K562 (cell line): ENCODE measurements around the gene HSF5. TPM values are rescaled to one million over a fixed set of nuclear protein-coding genes. Genes with fewer than 3 reads are reported as not detected.
"Not testable (repeated sequence)": the region's sequence is repeated elsewhere in the genome, so short reads cannot be mapped to it uniquely, and the experiment has no call there.

Experiments
- polyA plus RNA-seq, 8 experiments: library from polyadenylated mRNA; depleted of rRNA in 4 of 8; stranded (reverse) in 5 of 8; unstranded in 3 of 8; fragments of >200 nt; fragmentation: Nextera tagmentation in 2 of 8; fragmentation: Illumina TruSeq in 1 of 8; extraction: Ambion mirVana in 2 of 8; extraction: Trizol in 1 of 8; gene quantifications; 2 replicates each; pipeline versions ENCODE4 v1.2.1 to v1.2.3, GENCODE V29; 2011 to 2014; ENCODE audit warnings: inconsistent platforms in 1 of 8, missing spikeins in 1 of 8
- total RNA-seq, 7 experiments: library from RNA; depleted of rRNA in 6 of 7; stranded (reverse); fragments of >200 nt in 6 of 7; fragmentation: Illumina TruSeq in 2 of 7; extraction: Trizol in 2 of 7; gene quantifications; 2 replicates each; pipeline versions ENCODE4 v1.2.1 to v1.2.3, GENCODE V29; 2011 to 2021; ENCODE audit warnings: low replicate concordance in 1 of 7
- TF ChIP-seq, protein P1 (sequence below), 2 experiments: fragments of 450-650 bp in 1 of 2; sonication (generic) in 1 of 2; formaldehyde crosslinking in 1 of 2; IDR thresholded peaks; 2 replicates each; pipeline versions ENCODE4 v1.7.1 to v1.9.0; 2016 to 2022; ENCODE audit warnings: inconsistent platforms in 1 of 2, mild to moderate bottlenecking in 1 of 2, missing genetic modification reagents in 1 of 2

Gene HSF5
- total and polyA plus RNA-seq, 9 of the 15 experiments (the other 6 are each of a cell fraction or from before 2014, with no cell fraction given): 0.04 TPM; not detected in 8

DNA sequence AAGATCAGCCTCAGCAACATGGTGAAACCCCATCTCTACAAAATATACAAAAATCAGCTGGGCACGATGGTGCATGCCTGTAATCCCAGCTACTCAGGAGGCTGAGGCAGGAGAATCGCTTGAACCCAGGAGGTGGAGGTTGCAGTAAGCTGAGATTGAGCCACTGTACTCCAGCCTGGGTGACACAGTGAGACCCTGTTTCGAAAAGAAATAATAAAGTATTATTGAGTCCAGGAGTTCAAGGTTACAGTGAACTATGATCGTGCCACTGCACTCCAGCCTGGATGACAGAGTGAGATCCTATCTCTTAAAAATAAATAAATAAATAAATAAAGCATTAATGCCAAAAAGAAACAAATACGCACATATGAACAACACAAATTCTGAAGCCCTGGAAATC, 6.4 kb downstream of the HSF5 start (continued):
- TF ChIP-seq, protein P1, sequence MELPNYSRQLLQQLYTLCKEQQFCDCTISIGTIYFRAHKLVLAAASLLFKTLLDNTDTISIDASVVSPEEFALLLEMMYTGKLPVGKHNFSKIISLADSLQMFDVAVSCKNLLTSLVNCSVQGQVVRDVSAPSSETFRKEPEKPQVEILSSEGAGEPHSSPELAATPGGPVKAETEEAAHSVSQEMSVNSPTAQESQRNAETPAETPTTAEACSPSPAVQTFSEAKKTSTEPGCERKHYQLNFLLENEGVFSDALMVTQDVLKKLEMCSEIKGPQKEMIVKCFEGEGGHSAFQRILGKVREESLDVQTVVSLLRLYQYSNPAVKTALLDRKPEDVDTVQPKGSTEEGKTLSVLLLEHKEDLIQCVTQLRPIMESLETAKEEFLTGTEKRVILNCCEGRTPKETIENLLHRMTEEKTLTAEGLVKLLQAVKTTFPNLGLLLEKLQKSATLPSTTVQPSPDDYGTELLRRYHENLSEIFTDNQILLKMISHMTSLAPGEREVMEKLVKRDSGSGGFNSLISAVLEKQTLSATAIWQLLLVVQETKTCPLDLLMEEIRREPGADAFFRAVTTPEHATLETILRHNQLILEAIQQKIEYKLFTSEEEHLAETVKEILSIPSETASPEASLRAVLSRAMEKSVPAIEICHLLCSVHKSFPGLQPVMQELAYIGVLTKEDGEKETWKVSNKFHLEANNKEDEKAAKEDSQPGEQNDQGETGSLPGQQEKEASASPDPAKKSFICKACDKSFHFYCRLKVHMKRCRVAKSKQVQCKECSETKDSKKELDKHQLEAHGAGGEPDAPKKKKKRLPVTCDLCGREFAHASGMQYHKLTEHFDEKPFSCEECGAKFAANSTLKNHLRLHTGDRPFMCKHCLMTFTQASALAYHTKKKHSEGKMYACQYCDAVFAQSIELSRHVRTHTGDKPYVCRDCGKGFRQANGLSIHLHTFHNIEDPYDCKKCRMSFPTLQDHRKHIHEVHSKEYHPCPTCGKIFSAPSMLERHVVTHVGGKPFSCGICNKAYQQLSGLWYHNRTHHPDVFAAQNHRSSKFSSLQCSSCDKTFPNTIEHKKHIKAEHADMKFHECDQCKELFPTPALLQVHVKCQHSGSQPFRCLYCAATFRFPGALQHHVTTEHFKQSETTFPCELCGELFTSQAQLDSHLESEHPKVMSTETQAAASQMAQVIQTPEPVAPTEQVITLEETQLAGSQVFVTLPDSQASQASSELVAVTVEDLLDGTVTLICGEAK (IDR thresholded peaks at IDR 0.05): peak; percentile 74
- TF ChIP-seq, protein P1 (CRISPR knock-in tag; IDR thresholded peaks at IDR 0.05): not testable (repeated sequence)
